ENCODE data around the gene ZNF280B. TPM values are rescaled to one million over a fixed set of nuclear protein-coding genes. Genes with fewer than 3 reads are reported as not detected.

Gene ZNF280B
- total RNA-seq, 1 experiment from 2014 or later: 0.10 TPM

DNA sequence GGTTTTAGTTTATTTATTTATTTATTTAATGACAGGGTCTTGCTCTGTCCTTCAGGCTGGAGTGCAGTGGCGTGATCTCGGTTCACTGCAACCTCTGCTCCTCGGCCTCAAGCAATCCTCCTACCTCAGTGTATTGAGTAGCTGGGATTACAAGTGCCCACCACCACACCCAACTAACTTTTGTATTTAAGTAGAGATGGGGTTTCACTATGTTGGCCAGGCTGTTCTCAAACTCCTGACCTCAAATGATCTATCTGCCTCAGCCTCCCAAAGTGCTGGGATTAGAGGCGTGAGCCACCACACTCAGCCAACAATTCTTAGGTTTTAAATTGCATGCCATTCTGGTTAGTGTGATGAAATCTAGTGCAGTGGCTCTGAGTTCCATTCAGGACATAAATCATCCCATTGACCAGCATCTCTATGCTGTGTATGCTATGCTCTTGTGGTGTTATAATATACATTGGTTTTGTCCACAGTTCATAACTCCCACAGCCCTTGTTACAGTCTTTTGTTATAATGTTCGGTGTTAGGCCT, 28.5 kb downstream of the ZNF280B start:
- POLR2A ChIA-PET: no interaction called here
- Histone ChIP-seq H3K9me3 (ENCODE audit: control insufficient read depth, insufficient read depth, low read depth, low read length) (no peaks in the 10 kb centered on the region), H3K36me3 (ENCODE audit: control insufficient read depth, insufficient read depth, low read length) (no peaks in the 10 kb centered on the region), H3K27me3 (ENCODE audit: control insufficient read depth, insufficient read depth, low read length) (no peaks in the 10 kb centered on the region), H3K4me1 (ENCODE audit: control insufficient read depth, insufficient read depth, low read length) (no peaks in the 10 kb centered on the region), H3K27ac (ENCODE audit: low read length) (no peak overlapping the region), H3K4me3 (ENCODE audit: low read depth in 2 of 2, low read length in 2 of 2) (no peak overlapping the region)
- CTCF ChIA-PET: no interaction called here
- BruUV-seq (replicated peaks): no TSS peak
- no peak for ATAC-seq
- in situ Hi-C loops (cut with HindIII; ENCODE audit: low pct_unique_long_range_greater_than_20kb, low sequenced_read_pairs): no loop called here
- no peak for DNase-seq (ENCODE audit: low read depth, low spot score)
- TF ChIP-seq, protein P1, sequence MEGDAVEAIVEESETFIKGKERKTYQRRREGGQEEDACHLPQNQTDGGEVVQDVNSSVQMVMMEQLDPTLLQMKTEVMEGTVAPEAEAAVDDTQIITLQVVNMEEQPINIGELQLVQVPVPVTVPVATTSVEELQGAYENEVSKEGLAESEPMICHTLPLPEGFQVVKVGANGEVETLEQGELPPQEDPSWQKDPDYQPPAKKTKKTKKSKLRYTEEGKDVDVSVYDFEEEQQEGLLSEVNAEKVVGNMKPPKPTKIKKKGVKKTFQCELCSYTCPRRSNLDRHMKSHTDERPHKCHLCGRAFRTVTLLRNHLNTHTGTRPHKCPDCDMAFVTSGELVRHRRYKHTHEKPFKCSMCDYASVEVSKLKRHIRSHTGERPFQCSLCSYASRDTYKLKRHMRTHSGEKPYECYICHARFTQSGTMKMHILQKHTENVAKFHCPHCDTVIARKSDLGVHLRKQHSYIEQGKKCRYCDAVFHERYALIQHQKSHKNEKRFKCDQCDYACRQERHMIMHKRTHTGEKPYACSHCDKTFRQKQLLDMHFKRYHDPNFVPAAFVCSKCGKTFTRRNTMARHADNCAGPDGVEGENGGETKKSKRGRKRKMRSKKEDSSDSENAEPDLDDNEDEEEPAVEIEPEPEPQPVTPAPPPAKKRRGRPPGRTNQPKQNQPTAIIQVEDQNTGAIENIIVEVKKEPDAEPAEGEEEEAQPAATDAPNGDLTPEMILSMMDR (IDR thresholded peaks at IDR 0.05): no peak
- intact Hi-C loops (cut with micrococcal nuclease; ENCODE audit: unreplicated experiment): no loop called here

DNA sequence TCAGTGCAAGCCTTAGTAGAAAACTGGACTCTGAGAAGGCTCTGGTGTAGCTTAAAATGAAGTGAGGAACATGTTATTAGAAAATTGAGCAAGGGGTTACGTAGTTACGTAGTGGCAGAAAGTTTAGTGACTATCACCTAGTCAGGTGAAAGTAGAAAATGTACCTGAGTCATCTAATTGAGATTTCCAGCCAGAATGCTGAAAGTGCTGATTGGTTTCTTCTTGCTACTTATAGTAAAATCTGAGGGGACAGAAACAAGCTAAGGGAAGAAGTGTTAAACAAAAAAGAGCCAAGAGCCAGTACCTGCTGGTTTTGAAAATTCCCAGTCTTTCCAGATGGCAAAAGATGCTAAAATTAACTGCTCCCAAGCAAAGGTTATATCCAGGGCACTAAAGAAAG, 29.4 kb downstream of the ZNF280B start:
- no TSS peak for BruUV-seq (replicated peaks)
- Histone ChIP-seq H3K27me3 (ENCODE audit: control insufficient read depth, insufficient read depth, low read length) (no peaks in the 10 kb centered on the region), H3K27ac (ENCODE audit: low read length) (no peak overlapping the region), H3K9me3 (ENCODE audit: control insufficient read depth, insufficient read depth, low read depth, low read length) (no peaks in the 10 kb centered on the region), H3K4me3 (ENCODE audit: low read depth in 2 of 2, low read length in 2 of 2) (no peak overlapping the region), H3K36me3 (ENCODE audit: control insufficient read depth, insufficient read depth, low read length) (no peaks in the 10 kb centered on the region), H3K4me1 (ENCODE audit: control insufficient read depth, insufficient read depth, low read length) (no peaks in the 10 kb centered on the region)
- POLR2A ChIA-PET: no interaction called here
- in situ Hi-C loops (cut with HindIII; ENCODE audit: low pct_unique_long_range_greater_than_20kb, low sequenced_read_pairs) (no loop called here), intact Hi-C loops (cut with micrococcal nuclease; ENCODE audit: unreplicated experiment) (no loop called here)
- ATAC-seq (no peak), DNase-seq (ENCODE audit: low read depth, low spot score) (no peak)
- CTCF ChIA-PET: no interaction called here
- TF ChIP-seq, protein P1 (IDR thresholded peaks at IDR 0.05): no peak
- TF ChIP-seq POLR2AphosphoS5 (IDR thresholded peaks at IDR 0.05; ENCODE audit: low read depth, low read length) (no peak), TCF7L2 (IDR thresholded peaks at IDR 0.05; ENCODE audit: low read depth, low read length) (no peak), SIN3A (IDR thresholded peaks at IDR 0.05; ENCODE audit: borderline replicate concordance, insufficient read depth, low read depth, low read length) (no peak)
- TF ChIP-seq, protein P2, sequence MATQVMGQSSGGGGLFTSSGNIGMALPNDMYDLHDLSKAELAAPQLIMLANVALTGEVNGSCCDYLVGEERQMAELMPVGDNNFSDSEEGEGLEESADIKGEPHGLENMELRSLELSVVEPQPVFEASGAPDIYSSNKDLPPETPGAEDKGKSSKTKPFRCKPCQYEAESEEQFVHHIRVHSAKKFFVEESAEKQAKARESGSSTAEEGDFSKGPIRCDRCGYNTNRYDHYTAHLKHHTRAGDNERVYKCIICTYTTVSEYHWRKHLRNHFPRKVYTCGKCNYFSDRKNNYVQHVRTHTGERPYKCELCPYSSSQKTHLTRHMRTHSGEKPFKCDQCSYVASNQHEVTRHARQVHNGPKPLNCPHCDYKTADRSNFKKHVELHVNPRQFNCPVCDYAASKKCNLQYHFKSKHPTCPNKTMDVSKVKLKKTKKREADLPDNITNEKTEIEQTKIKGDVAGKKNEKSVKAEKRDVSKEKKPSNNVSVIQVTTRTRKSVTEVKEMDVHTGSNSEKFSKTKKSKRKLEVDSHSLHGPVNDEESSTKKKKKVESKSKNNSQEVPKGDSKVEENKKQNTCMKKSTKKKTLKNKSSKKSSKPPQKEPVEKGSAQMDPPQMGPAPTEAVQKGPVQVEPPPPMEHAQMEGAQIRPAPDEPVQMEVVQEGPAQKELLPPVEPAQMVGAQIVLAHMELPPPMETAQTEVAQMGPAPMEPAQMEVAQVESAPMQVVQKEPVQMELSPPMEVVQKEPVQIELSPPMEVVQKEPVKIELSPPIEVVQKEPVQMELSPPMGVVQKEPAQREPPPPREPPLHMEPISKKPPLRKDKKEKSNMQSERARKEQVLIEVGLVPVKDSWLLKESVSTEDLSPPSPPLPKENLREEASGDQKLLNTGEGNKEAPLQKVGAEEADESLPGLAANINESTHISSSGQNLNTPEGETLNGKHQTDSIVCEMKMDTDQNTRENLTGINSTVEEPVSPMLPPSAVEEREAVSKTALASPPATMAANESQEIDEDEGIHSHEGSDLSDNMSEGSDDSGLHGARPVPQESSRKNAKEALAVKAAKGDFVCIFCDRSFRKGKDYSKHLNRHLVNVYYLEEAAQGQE (IDR thresholded peaks at IDR 0.05; ENCODE audit: insufficient read depth in 1 of 2, low read depth in 2 of 2, low read length in 1 of 2): no peak

Measured in Panc1 (cell line).